Activated naive CD8-positive, alpha-beta T cell treated with anti-CD3 and anti-CD28 coated beads, Interleukin-2, amount 50 U/mL, for 24 hours (primary cell): ENCODE results near the gene TTBK1.
A peak's percentile ranks its signal among the peaks of the same experiment; 100 is the strongest.

Source experiments
- ATAC-seq: fragments of 150-1000 bp; cut with Tn5 transposase; one replicate; pipeline ENCODE4 v1.10.0; 2021
- DNase-seq: peaks from one replicate; pipeline ENCODE4 v3.0.0; 2021
- H3K27ac Mint-ChIP-seq: one replicate; pipeline ENCODE4 v1.8.0; 2021; ENCODE audit warnings: mild to moderate bottlenecking, mixed read lengths
- H3K27me3 Mint-ChIP-seq: one replicate; pipeline ENCODE4 v1.8.0; 2021; ENCODE audit warnings: mixed read lengths
- H3K36me3 Mint-ChIP-seq: one replicate; pipeline ENCODE4 v1.8.0; 2021; ENCODE audit warnings: low read depth, mixed read lengths
- H3K4me1 Mint-ChIP-seq: one replicate; pipeline ENCODE4 v1.8.0; 2021; ENCODE audit warnings: mixed read lengths
- H3K4me3 Mint-ChIP-seq: one replicate; pipeline ENCODE4 v1.8.0; 2021; ENCODE audit warnings: mild to moderate bottlenecking, moderate library complexity, mixed read lengths
- H3K9me3 Mint-ChIP-seq: one replicate; pipeline ENCODE4 v1.8.0; 2021; ENCODE audit warnings: mixed read lengths

TTBK1 gene

GRCh38 chr6:43280234-43280633, 37.0 kb downstream of the TTBK1 start:
- Mint-ChIP-seq H3K4me3 (no peak overlapping the region), H3K36me3 (no peaks in the 10 kb centered on the region), H3K9me3 (no peaks in the 10 kb centered on the region), H3K27me3 (peaks cover 20% of the 10 kb centered on the region), H3K4me1 (peaks cover 4% of the 10 kb centered on the region), H3K27ac (no peak overlapping the region)
- ATAC-seq (no peak), DNase-seq (no peak)

- Mint-ChIP-seq H3K4me3 (no peak overlapping the region), H3K27me3 (peaks cover 24% of the 10 kb centered on the region), H3K9me3 (no peaks in the 10 kb centered on the region), H3K36me3 (no peaks in the 10 kb centered on the region), H3K4me1 (no peaks in the 10 kb centered on the region), H3K27ac (no peak overlapping the region)
- no peak for ATAC-seq
- no peak for DNase-seq
Observed at GRCh38 chr6:43282060-43282459, 38.8 kb downstream of the TTBK1 start.

GRCh38 chr6:43282636-43283513, 39.6 kb downstream of the TTBK1 start:
- Mint-ChIP-seq H3K4me1 (no peaks in the 10 kb centered on the region), H3K4me3 (no peak overlapping the region), H3K9me3 (no peaks in the 10 kb centered on the region), H3K36me3 (no peaks in the 10 kb centered on the region), H3K27ac (no peak overlapping the region), H3K27me3 (peaks cover 27% of the 10 kb centered on the region)
- DNase-seq (no peak), ATAC-seq (no peak)

GRCh38 chr6:43283514-43283901, 40.2 kb downstream of the TTBK1 start:
- Mint-ChIP-seq H3K27ac (no peak overlapping the region), H3K36me3 (no peaks in the 10 kb centered on the region), H3K27me3 (peaks cover 27% of the 10 kb centered on the region), H3K4me1 (no peaks in the 10 kb centered on the region), H3K4me3 (no peak overlapping the region), H3K9me3 (no peaks in the 10 kb centered on the region)
- DNase-seq (no peak), ATAC-seq (no peak)

GRCh38 chr6:43283905-43284304, 40.6 kb downstream of the TTBK1 start:
- DNase-seq (no peak), ATAC-seq (no peak)
- H3K36me3 Mint-ChIP-seq = no peaks in the 10 kb centered on the region
- H3K9me3 Mint-ChIP-seq = no peaks in the 10 kb centered on the region
- H3K4me3 Mint-ChIP-seq = no peak overlapping the region
- no peaks in the 10 kb centered on the region for H3K4me1 Mint-ChIP-seq
- no peak overlapping the region for H3K27ac Mint-ChIP-seq
- H3K27me3 Mint-ChIP-seq = peaks cover 27% of the 10 kb centered on the region

- Mint-ChIP-seq H3K27me3 (peaks cover 28% of the 10 kb centered on the region), H3K9me3 (no peaks in the 10 kb centered on the region), H3K36me3 (no peaks in the 10 kb centered on the region), H3K4me3 (no peak overlapping the region), H3K4me1 (no peaks in the 10 kb centered on the region), H3K27ac (no peak overlapping the region)
- DNase-seq (no peak), ATAC-seq (no peak)
Observed at GRCh38 chr6:43284991-43285781, 41.9 kb downstream of the TTBK1 start.

- Mint-ChIP-seq H3K4me3 (no peak overlapping the region), H3K4me1 (no peaks in the 10 kb centered on the region), H3K36me3 (no peaks in the 10 kb centered on the region), H3K27ac (no peak overlapping the region), H3K27me3 (peaks cover 24% of the 10 kb centered on the region), H3K9me3 (no peaks in the 10 kb centered on the region)
- DNase-seq (no peak), ATAC-seq (no peak)
Observed at GRCh38 chr6:43285832-43286231, 42.6 kb downstream of the TTBK1 start.

GRCh38 chr6:43286456-43286979, 43.2 kb downstream of the TTBK1 start:
- Mint-ChIP-seq H3K4me3 (no peak overlapping the region), H3K27ac (no peak overlapping the region), H3K4me1 (no peaks in the 10 kb centered on the region), H3K36me3 (no peaks in the 10 kb centered on the region), H3K9me3 (no peaks in the 10 kb centered on the region), H3K27me3 (peaks cover 22% of the 10 kb centered on the region)
- ATAC-seq = no peak
- no peak for DNase-seq

- Mint-ChIP-seq H3K4me1 (no peaks in the 10 kb centered on the region), H3K27ac (no peak overlapping the region), H3K27me3 (peaks cover 22% of the 10 kb centered on the region), H3K36me3 (no peaks in the 10 kb centered on the region), H3K4me3 (no peak overlapping the region), H3K9me3 (no peaks in the 10 kb centered on the region)
- DNase-seq (no peak), ATAC-seq (no peak)
Observed at GRCh38 chr6:43286980-43287716, 43.9 kb downstream of the TTBK1 start.

- no peak for ATAC-seq
- no peak overlapping the region for H3K4me3 Mint-ChIP-seq
- H3K27ac Mint-ChIP-seq = no peak overlapping the region
- peaks cover 22% of the 10 kb centered on the region for H3K27me3 Mint-ChIP-seq
- H3K36me3 Mint-ChIP-seq = no peaks in the 10 kb centered on the region
- DNase-seq = no peak
- H3K9me3 Mint-ChIP-seq = no peaks in the 10 kb centered on the region
- no peaks in the 10 kb centered on the region for H3K4me1 Mint-ChIP-seq
Observed at GRCh38 chr6:43287717-43288679, 44.7 kb downstream of the TTBK1 start.

GRCh38 chr6:43290339-43290904, 47.1 kb downstream of the TTBK1 start:
- peaks cover 19% of the 10 kb centered on the region for H3K27me3 Mint-ChIP-seq
- H3K4me3 Mint-ChIP-seq = no peak overlapping the region
- H3K4me1 Mint-ChIP-seq = no peaks in the 10 kb centered on the region
- H3K9me3 Mint-ChIP-seq = no peaks in the 10 kb centered on the region
- DNase-seq = no peak
- H3K36me3 Mint-ChIP-seq = no peaks in the 10 kb centered on the region
- no peak for ATAC-seq
- H3K27ac Mint-ChIP-seq = peak overlapping the region; percentile 11

- Mint-ChIP-seq H3K4me3 (no peak overlapping the region), H3K36me3 (no peaks in the 10 kb centered on the region), H3K27me3 (peaks cover 14% of the 10 kb centered on the region), H3K27ac (no peak overlapping the region), H3K4me1 (no peaks in the 10 kb centered on the region), H3K9me3 (no peaks in the 10 kb centered on the region)
- ATAC-seq (no peak), DNase-seq (no peak)
Observed at GRCh38 chr6:43290905-43291355, 47.6 kb downstream of the TTBK1 start.

- no peak for ATAC-seq
- peaks cover 8% of the 10 kb centered on the region for H3K27me3 Mint-ChIP-seq
- H3K36me3 Mint-ChIP-seq = no peaks in the 10 kb centered on the region
- no peak overlapping the region for H3K4me3 Mint-ChIP-seq
- DNase-seq = no peak
- H3K27ac Mint-ChIP-seq = no peak overlapping the region
- no peaks in the 10 kb centered on the region for H3K4me1 Mint-ChIP-seq
- no peaks in the 10 kb centered on the region for H3K9me3 Mint-ChIP-seq
Observed at GRCh38 chr6:43291708-43292107, 48.4 kb downstream of the TTBK1 start.
